ENCODE measurements around the gene SLC15A4. TPM values are rescaled to one million over a fixed set of nuclear protein-coding genes. Genes with fewer than 3 reads are reported as not detected.
A peak's percentile ranks its signal among the peaks of the same experiment; 100 is the strongest.

The SLC15A4 gene
- total RNA-seq, 1 experiment from 2014 or later = 21.6 TPM

DNA sequence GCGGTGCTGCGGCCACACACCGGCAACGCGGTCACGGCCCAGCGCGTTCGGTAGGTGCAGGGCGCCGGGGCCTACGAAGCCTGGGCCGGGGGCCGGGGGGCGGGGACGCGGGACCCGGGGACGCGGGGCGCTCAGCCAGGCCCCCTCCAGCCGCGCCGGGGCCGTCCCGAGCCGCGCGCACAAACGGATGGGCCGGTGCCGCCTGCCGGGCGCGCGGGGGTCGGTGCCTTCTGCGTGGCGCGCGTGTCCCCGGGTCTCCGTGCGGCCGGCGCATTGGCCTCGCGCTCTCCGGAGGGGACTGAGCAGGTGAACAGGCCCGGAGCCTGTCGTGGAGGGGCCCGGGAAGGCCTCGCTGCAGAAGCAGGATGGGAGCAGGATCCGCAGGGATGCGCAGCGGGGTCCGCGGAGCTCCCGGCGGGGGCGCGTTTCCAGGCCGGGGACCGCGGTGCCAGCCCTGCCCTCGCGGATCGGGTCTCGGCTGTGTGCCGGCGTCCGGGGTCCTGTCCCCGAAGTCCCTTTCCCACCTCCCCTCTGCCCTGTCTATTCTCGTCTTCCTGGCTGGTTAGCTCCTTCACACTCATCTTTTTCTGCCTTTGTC is 29.9 kb upstream of the SLC15A4 start:
- H3K27ac ChIP-seq (ENCODE audit: insufficient read length, low read depth, low read length) = no peak overlapping the region
- Mint-ChIP-seq H3K4me3 (peak overlapping the region; percentile 62 to 82), H3K27ac (peak overlapping the region in 1 of 3 experiments; percentile 65; a peak in 1 of 7 replicates)

More for the DNA sequence above, 29.9 kb upstream of the SLC15A4 start:
- Histone ChIP-seq H2BK12ac (ENCODE audit: insufficient read length, low read depth, low read length) (no peak overlapping the region), H2AK5ac (ENCODE audit: insufficient read length, low read length) (no peak overlapping the region), H3K23me2 (ENCODE audit: insufficient read length, low read depth, low read length, poor library complexity, severe bottlenecking) (no peaks in the 10 kb centered on the region), H3K9me3 (ENCODE audit: control insufficient read depth, low read depth, low read length) (no peaks in the 10 kb centered on the region), H4K91ac (ENCODE audit: insufficient read length, low read depth, low read length) (no peak overlapping the region), H2AFZ (ENCODE audit: low read length) (no peak overlapping the region), H3K14ac (ENCODE audit: insufficient read depth, low read length) (peak overlapping the region; percentile 54; the same call in 1 of the 2 replicates), H3T11ph (ENCODE audit: low read length) (no peak overlapping the region), H2BK5ac (ENCODE audit: insufficient read length, low read length) (no peak overlapping the region), H4K20me1 (ENCODE audit: control insufficient read depth, insufficient read depth, insufficient read length) (no peaks in the 10 kb centered on the region), H3K4ac (ENCODE audit: low read depth, low read length) (no peak overlapping the region), H3K27me3 (ENCODE audit: insufficient read depth, low read length) (peaks cover 4% of the 10 kb centered on the region; the same call in 1 of the 2 replicates), H3K56ac (ENCODE audit: insufficient read length, low read depth, low read length) (no peak overlapping the region), H3K79me1 (ENCODE audit: insufficient read depth, low read depth, low read length, poor library complexity, severe bottlenecking) (no peaks in the 10 kb centered on the region), H3K23ac (ENCODE audit: insufficient read length, low read depth, low read length) (no peak overlapping the region), H2BK120ac (ENCODE audit: low read depth, low read length, poor library complexity, severe bottlenecking) (no peak overlapping the region), H2BK15ac (ENCODE audit: low read depth, low read length) (no peak overlapping the region), H3K4me2 (ENCODE audit: insufficient read depth, insufficient read length, low read length) (peak overlapping the region; percentile 60), H3K9ac (ENCODE audit: extremely low read depth, insufficient read length, low read length) (no peak overlapping the region), H2BK20ac (ENCODE audit: low read depth, low read length, poor library complexity, severe bottlenecking) (no peak overlapping the region), H3K18ac (ENCODE audit: insufficient read length, low read depth, low read length) (no peak overlapping the region), H4K5ac (ENCODE audit: insufficient read length, low read depth, low read length) (no peak overlapping the region), H3K79me2 (ENCODE audit: insufficient read depth, low read length) (no peaks in the 10 kb centered on the region), H3K4me1 (ENCODE audit: insufficient read depth, low read length) (no peaks in the 10 kb centered on the region; the same call in 1 of the 2 replicates), H4K8ac (replicated peaks; ENCODE audit: insufficient read length, low read depth, low read length) (no peak overlapping the region)
- H3K27me3 Mint-ChIP-seq (ENCODE audit: low read depth) = peaks cover 46% of the 10 kb centered on the region
- peak; percentile 55 for DNase-seq
- H3K36me3 Mint-ChIP-seq (ENCODE audit: insufficient read depth in 1 of 3, low read depth in 3 of 3) = peaks cover 6 to 9% (median 6%) of the 10 kb centered on the region in 3 experiments; a peak in 6 of 7 replicates
- TF ChIP-seq, protein P1, sequence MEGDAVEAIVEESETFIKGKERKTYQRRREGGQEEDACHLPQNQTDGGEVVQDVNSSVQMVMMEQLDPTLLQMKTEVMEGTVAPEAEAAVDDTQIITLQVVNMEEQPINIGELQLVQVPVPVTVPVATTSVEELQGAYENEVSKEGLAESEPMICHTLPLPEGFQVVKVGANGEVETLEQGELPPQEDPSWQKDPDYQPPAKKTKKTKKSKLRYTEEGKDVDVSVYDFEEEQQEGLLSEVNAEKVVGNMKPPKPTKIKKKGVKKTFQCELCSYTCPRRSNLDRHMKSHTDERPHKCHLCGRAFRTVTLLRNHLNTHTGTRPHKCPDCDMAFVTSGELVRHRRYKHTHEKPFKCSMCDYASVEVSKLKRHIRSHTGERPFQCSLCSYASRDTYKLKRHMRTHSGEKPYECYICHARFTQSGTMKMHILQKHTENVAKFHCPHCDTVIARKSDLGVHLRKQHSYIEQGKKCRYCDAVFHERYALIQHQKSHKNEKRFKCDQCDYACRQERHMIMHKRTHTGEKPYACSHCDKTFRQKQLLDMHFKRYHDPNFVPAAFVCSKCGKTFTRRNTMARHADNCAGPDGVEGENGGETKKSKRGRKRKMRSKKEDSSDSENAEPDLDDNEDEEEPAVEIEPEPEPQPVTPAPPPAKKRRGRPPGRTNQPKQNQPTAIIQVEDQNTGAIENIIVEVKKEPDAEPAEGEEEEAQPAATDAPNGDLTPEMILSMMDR (conservative IDR thresholded peaks at IDR 0.05) = no peak
- peaks cover 30 to 37% of the 10 kb centered on the region in 2 experiments for H3K4me1 Mint-ChIP-seq
- WGBS (ENCODE audit: extremely low coverage, insufficient read length, low lambda C conversion rate) = no CpG with 5 or more reads among the region's 74 CpGs
- H3K9me3 Mint-ChIP-seq = peaks cover 0 to 6% of the 10 kb centered on the region in 2 experiments; a peak in 2 of 5 replicates
